HepG2 (cell line): ENCODE results near the gene SSTR5. TPM values are rescaled to one million over a fixed set of nuclear protein-coding genes. Genes with fewer than 3 reads are reported as not detected.

Source experiments
- ELF1 ChIP-seq: sonication (generic); formaldehyde crosslinking; IDR thresholded peaks from 2 replicates; pipeline ENCODE4 v1.4.0; 2020; ENCODE audit warnings: missing genetic modification reagents
- ETV5 ChIP-seq: IDR thresholded peaks from 2 replicates; pipeline ENCODE4 v1.6.1; 2018; ENCODE audit warnings: missing biosample characterization, missing genetic modification reagents, inconsistent platforms, borderline replicate concordance
- GFI1 ChIP-seq: sonication (generic); formaldehyde crosslinking; IDR thresholded peaks from 2 replicates; pipeline ENCODE4 v1.5.0; 2020; ENCODE audit warnings: missing genetic modification reagents, mild to moderate bottlenecking, borderline replicate concordance
- HNRNPL ChIP-seq: fragments of 200-400 bp; formaldehyde crosslinking; IDR thresholded peaks from 2 replicates; pipeline ENCODE4 v1.6.1; 2017; ENCODE audit warnings: mild to moderate bottlenecking, low read depth, low read length
- MEIS2 ChIP-seq: sonication (generic); formaldehyde crosslinking; IDR thresholded peaks from 2 replicates; pipeline ENCODE4 v1.9.0; 2021; ENCODE audit warnings: mild to moderate bottlenecking, missing genetic modification reagents
- NFRKB ChIP-seq: fragments of 450-650 bp; IDR thresholded peaks from 2 replicates; pipeline ENCODE4 v1.6.1; 2017
- NR2C2 ChIP-seq: sonication (generic); formaldehyde crosslinking; IDR thresholded peaks from 2 replicates; pipeline ENCODE4 v1.4.0; 2020; ENCODE audit warnings: missing genetic modification reagents, mild to moderate bottlenecking, moderate library complexity, borderline replicate concordance
- PBX3 ChIP-seq: sonication (generic); formaldehyde crosslinking; IDR thresholded peaks from 2 replicates; pipeline ENCODE4 v1.8.1; 2023; ENCODE audit warnings: missing genetic modification reagents, inconsistent platforms, borderline replicate concordance
- SP140L ChIP-seq: sonication (generic); formaldehyde crosslinking; IDR thresholded peaks from 2 replicates; pipeline ENCODE4 v1.4.0; 2020; ENCODE audit warnings: missing genetic modification reagents, borderline replicate concordance
- TAF15 ChIP-seq: fragments of 200-400 bp; formaldehyde crosslinking; IDR thresholded peaks from one replicate; pipeline ENCODE4 v1.6.1; 2018; ENCODE audit warnings: mild to moderate bottlenecking, low read depth, low read length; ENCODE audit not compliant: poor library complexity, severe bottlenecking
- TSC22D2 ChIP-seq: sonication (generic); formaldehyde crosslinking; IDR thresholded peaks from 2 replicates; pipeline ENCODE4 v1.5.1; 2020; ENCODE audit warnings: missing genetic modification reagents, mild to moderate bottlenecking, borderline replicate concordance
- ZMYM2 ChIP-seq: sonication (generic); formaldehyde crosslinking; IDR thresholded peaks from 2 replicates; pipeline ENCODE4 v1.8.0; 2022; ENCODE audit warnings: mild to moderate bottlenecking, missing genetic modification reagents
- ZNF577 ChIP-seq: sonication (generic); formaldehyde crosslinking; IDR thresholded peaks from 2 replicates; pipeline ENCODE4 v1.4.0; 2020; ENCODE audit warnings: mild to moderate bottlenecking, low read depth, missing genetic modification reagents, borderline replicate concordance
- ZNF616 ChIP-seq: sonication (generic); formaldehyde crosslinking; IDR thresholded peaks from 2 replicates; pipeline ENCODE4 v1.5.0; 2020; ENCODE audit warnings: low read depth, mild to moderate bottlenecking, missing genetic modification reagents
- ZNF766 ChIP-seq: sonication (generic); formaldehyde crosslinking; IDR thresholded peaks from 2 replicates; pipeline ENCODE4 v1.5.0; 2020; ENCODE audit warnings: missing genetic modification reagents, borderline replicate concordance
- polyA plus RNA-seq, 8 experiments: library from polyadenylated mRNA; depleted of rRNA in 3 of 8; stranded (reverse) in 7 of 8; unstranded in 1 of 8; fragments of >200 nt; fragmentation: Illumina TruSeq in 4 of 8; extraction: Trizol in 4 of 8; gene quantifications; 2 replicates each; pipeline versions ENCODE4 v1.2.1 to v1.2.3, GENCODE V29; 2011 to 2016; ENCODE audit warnings: low read depth in 4 of 8, missing spikeins in 1 of 8, mixed read lengths in 1 of 8; ENCODE audit not compliant: insufficient read depth in 1 of 8
- total RNA-seq, 5 experiments: library from RNA; depleted of rRNA; stranded (reverse); fragments of >200 nt; fragmentation: Illumina TruSeq; extraction: Trizol; gene quantifications; 2 replicates each; pipeline ENCODE4 v1.2.3, GENCODE V29; 2016; ENCODE audit warnings: low read depth in 1 of 5
- TF ChIP-seq, protein P1 (sequence below): sonication (generic); formaldehyde crosslinking; IDR thresholded peaks from 2 replicates; pipeline ENCODE4 v1.4.0; 2020; ENCODE audit warnings: missing genetic modification reagents
- TF ChIP-seq, protein P2 (sequence below): sonication (generic); formaldehyde crosslinking; IDR thresholded peaks from 2 replicates; pipeline ENCODE4 v1.4.0; 2020; ENCODE audit warnings: mild to moderate bottlenecking, missing genetic modification reagents
- TF ChIP-seq, protein P3 (sequence below): sonication (generic); formaldehyde crosslinking; IDR thresholded peaks from 2 replicates; pipeline ENCODE4 v1.4.0; 2020; ENCODE audit warnings: missing genetic modification reagents, borderline replicate concordance

The SSTR5 gene
- total and polyA plus RNA-seq, 2 of the 13 experiments (the other 11 are each of a cell fraction or from before 2014, with no cell fraction given), result 0.20 to 0.49 TPM

DNA sequence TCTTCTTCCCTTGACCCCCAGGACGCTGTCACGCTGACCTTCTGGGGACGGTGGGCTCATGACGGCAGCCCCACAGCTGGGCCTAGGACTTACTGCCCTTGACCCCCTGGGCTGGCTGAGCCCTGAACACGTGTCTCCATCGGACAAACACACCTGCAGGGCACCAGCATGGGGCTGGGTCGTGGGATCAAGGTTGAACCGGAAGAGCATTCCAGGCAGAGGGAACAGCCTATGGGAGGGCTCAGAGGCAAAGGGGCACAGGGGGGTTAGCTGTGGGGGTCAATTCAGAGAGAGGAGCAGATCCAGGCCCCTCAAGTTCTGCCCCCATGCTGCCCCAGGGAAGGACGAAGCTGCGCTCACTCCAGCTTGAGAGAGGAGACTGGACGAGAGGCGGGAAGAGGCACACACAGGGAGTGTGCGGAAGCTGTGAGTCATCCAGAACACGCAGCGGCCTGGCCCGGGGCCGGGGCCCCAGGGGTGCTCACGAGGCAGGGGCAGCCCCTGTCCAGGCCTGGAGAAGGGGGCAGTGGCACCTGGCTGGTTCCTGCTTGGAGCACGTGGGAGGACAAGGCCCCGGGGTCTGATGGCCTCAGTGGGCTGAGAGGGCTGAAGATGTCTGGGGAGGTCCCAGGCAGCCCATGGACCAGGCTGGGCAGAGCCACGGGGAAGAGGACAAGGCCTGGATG, 9.9 kb downstream of the SSTR5 start (continued):
- TF ChIP-seq, protein P1, sequence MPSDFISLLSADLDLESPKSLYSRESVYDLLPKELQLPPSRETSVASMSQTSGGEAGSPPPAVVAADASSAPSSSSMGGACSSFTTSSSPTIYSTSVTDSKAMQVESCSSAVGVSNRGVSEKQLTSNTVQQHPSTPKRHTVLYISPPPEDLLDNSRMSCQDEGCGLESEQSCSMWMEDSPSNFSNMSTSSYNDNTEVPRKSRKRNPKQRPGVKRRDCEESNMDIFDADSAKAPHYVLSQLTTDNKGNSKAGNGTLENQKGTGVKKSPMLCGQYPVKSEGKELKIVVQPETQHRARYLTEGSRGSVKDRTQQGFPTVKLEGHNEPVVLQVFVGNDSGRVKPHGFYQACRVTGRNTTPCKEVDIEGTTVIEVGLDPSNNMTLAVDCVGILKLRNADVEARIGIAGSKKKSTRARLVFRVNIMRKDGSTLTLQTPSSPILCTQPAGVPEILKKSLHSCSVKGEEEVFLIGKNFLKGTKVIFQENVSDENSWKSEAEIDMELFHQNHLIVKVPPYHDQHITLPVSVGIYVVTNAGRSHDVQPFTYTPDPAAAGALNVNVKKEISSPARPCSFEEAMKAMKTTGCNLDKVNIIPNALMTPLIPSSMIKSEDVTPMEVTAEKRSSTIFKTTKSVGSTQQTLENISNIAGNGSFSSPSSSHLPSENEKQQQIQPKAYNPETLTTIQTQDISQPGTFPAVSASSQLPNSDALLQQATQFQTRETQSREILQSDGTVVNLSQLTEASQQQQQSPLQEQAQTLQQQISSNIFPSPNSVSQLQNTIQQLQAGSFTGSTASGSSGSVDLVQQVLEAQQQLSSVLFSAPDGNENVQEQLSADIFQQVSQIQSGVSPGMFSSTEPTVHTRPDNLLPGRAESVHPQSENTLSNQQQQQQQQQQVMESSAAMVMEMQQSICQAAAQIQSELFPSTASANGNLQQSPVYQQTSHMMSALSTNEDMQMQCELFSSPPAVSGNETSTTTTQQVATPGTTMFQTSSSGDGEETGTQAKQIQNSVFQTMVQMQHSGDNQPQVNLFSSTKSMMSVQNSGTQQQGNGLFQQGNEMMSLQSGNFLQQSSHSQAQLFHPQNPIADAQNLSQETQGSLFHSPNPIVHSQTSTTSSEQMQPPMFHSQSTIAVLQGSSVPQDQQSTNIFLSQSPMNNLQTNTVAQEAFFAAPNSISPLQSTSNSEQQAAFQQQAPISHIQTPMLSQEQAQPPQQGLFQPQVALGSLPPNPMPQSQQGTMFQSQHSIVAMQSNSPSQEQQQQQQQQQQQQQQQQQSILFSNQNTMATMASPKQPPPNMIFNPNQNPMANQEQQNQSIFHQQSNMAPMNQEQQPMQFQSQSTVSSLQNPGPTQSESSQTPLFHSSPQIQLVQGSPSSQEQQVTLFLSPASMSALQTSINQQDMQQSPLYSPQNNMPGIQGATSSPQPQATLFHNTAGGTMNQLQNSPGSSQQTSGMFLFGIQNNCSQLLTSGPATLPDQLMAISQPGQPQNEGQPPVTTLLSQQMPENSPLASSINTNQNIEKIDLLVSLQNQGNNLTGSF (CRISPR knock-in tag), result peak; percentile 72; the same call in 1 of the 2 replicates
- peak; percentile 74 for TF ChIP-seq GFI1 (CRISPR knock-in tag)
- TF ChIP-seq MEIS2 (CRISPR knock-in tag), result peak; percentile 69
- no peak for TF ChIP-seq TAF15
- 0 out of 2 replicates have a peak, but pooled peaks have one; percentile 28 for TF ChIP-seq TSC22D2 (CRISPR knock-in tag)
- peak; percentile 71; the same call in 1 of the 2 replicates for TF ChIP-seq PBX3 (CRISPR knock-in tag)
- 0 out of 2 replicates have a peak, but pooled peaks have one; percentile 52 for TF ChIP-seq SP140L (CRISPR knock-in tag)
- no peak for TF ChIP-seq NFRKB
- TF ChIP-seq ETV5, result peak; percentile 97
- peak; percentile 77; the same call in 1 of the 2 replicates for TF ChIP-seq ZNF766
- TF ChIP-seq, protein P2, sequence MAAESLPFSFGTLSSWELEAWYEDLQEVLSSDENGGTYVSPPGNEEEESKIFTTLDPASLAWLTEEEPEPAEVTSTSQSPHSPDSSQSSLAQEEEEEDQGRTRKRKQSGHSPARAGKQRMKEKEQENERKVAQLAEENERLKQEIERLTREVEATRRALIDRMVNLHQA (CRISPR knock-in tag), result no peak
- peak; percentile 98 for TF ChIP-seq NR2C2 (CRISPR knock-in tag)
- TF ChIP-seq HNRNPL, result peak; percentile 55; the same call in 1 of the 2 replicates
- peak; percentile 96 for TF ChIP-seq ZNF616 (CRISPR knock-in tag)
- peak; percentile 82 for TF ChIP-seq ELF1 (CRISPR knock-in tag)
- no peak for TF ChIP-seq ZNF577 (CRISPR knock-in tag)
- TF ChIP-seq ZMYM2 (CRISPR knock-in tag), result peak; percentile 98
- TF ChIP-seq, protein P3, sequence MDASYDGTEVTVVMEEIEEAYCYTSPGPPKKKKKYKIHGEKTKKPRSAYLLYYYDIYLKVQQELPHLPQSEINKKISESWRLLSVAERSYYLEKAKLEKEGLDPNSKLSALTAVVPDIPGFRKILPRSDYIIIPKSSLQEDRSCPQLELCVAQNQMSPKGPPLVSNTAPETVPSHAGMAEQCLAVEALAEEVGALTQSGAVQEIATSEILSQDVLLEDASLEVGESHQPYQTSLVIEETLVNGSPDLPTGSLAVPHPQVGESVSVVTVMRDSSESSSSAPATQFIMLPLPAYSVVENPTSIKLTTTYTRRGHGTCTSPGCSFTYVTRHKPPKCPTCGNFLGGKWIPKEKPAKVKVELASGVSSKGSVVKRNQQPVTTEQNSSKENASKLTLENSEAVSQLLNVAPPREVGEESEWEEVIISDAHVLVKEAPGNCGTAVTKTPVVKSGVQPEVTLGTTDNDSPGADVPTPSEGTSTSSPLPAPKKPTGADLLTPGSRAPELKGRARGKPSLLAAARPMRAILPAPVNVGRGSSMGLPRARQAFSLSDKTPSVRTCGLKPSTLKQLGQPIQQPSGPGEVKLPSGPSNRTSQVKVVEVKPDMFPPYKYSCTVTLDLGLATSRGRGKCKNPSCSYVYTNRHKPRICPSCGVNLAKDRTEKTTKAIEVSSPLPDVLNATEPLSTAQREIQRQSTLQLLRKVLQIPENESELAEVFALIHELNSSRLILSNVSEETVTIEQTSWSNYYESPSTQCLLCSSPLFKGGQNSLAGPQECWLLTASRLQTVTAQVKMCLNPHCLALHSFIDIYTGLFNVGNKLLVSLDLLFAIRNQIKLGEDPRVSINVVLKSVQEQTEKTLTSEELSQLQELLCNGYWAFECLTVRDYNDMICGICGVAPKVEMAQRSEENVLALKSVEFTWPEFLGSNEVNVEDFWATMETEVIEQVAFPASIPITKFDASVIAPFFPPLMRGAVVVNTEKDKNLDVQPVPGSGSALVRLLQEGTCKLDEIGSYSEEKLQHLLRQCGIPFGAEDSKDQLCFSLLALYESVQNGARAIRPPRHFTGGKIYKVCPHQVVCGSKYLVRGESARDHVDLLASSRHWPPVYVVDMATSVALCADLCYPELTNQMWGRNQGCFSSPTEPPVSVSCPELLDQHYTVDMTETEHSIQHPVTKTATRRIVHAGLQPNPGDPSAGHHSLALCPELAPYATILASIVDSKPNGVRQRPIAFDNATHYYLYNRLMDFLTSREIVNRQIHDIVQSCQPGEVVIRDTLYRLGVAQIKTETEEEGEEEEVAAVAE (CRISPR knock-in tag), result peak; percentile 92
